Astrocyte (in vitro differentiated cells and primary cell): Measurements from ENCODE around the gene CHDH.

Source experiments
- CTCF ChIP-seq: IDR thresholded peaks from 2 replicates; pipeline ENCODE4 v1.5.1; 2011; ENCODE audit warnings: low read depth, mild to moderate bottlenecking, inconsistent platforms, low read length, moderate library complexity; ENCODE audit not compliant: insufficient read depth
- EZH2 ChIP-seq: IDR thresholded peaks from 2 replicates; pipeline ENCODE4 v1.6.1; 2012; ENCODE audit warnings: mild to moderate bottlenecking, low read length, inconsistent platforms; ENCODE audit not compliant: insufficient read depth

GRCh38 chr3:53835257-53835656 lies 11.0 kb downstream of the CHDH start:
- no peak for TF ChIP-seq CTCF
- TF ChIP-seq EZH2, result no peak
